PC-9 (cell line): ENCODE measurements around the gene SASH1. TPM values are rescaled to one million over a fixed set of nuclear protein-coding genes. Genes with fewer than 3 reads are reported as not detected.
A peak's percentile ranks its signal among the peaks of the same experiment; 100 is the strongest.

Source experiments
- BruUV-seq: library from RNA; stranded (reverse); fragments of 400-500 nt; replicated peaks from 2 replicates; lab custom pipeline; 2021; lab: Mats Ljungman, UMichigan
- CTCF ChIA-PET: fragments of 300-600 bp; sonication (Branson Sonifier 250); formaldehyde crosslinking; loops from one replicate; lab custom pipeline; 2022; ENCODE audit warnings: antibody characterized with exemption; lab: Charles Lee
- POLR2A ChIA-PET: fragments of 300-600 bp; sonication (Branson Sonifier 250); formaldehyde crosslinking; loops from one replicate; lab custom pipeline; 2022; ENCODE audit warnings: antibody characterized with exemption; ENCODE audit not compliant: unreplicated experiment; lab: Charles Lee
- DNase-seq, 2 experiments: peaks; one replicate each; pipeline versions ENCODE4 v3.0.0 to v3.0.0-alpha.2; 2015 to 2022; ENCODE audit warnings: mixed read lengths in 1 of 2
- H2AFZ ChIP-seq: fragments of 200-600 bp; sonication (generic); 2 replicates; pipeline ENCODE4 v1.8.1; 2017; ENCODE audit warnings: antibody characterized with exemption
- H3F3A ChIP-seq: fragments of 200-600 bp; sonication (generic); 2 replicates; pipeline ENCODE4 v1.8.1; 2017; ENCODE audit warnings: antibody characterized with exemption, mild to moderate bottlenecking, low read depth; ENCODE audit not compliant: insufficient read depth
- H3K27ac ChIP-seq: fragments of 200-600 bp; sonication (generic); 2 replicates; pipeline ENCODE4 v1.6.1; 2016; ENCODE audit warnings: mixed run types
- H3K27me3 ChIP-seq: fragments of 200-600 bp; sonication (generic); 2 replicates; pipeline ENCODE4 v1.6.1; 2016; ENCODE audit warnings: low read depth, mixed run types; ENCODE audit not compliant: insufficient read depth
- H3K36me3 ChIP-seq: fragments of 200-600 bp; sonication (generic); 2 replicates; pipeline ENCODE4 v1.6.1; 2016; ENCODE audit warnings: low read depth, mixed run types
- H3K4me1 ChIP-seq: fragments of 200-600 bp; sonication (generic); replicated peaks from 2 replicates; pipeline ENCODE4 v1.6.1; 2016; ENCODE audit warnings: mixed run types; ENCODE audit not compliant: insufficient read depth
- H3K4me2 ChIP-seq: fragments of 200-600 bp; sonication (generic); 2 replicates; pipeline ENCODE4 v1.6.1; 2017; ENCODE audit warnings: mixed run types
- H3K4me3 ChIP-seq: fragments of 200-600 bp; sonication (generic); 2 replicates; pipeline ENCODE4 v1.6.1; 2016; ENCODE audit warnings: mixed run types
- H3K79me2 ChIP-seq: fragments of 200-600 bp; sonication (generic); 2 replicates; pipeline ENCODE4 v1.6.1; 2017; ENCODE audit warnings: low read depth, mixed run types
- H3K9me2 ChIP-seq: fragments of 200-600 bp; sonication (generic); 2 replicates; pipeline ENCODE4 v1.8.1; 2017; ENCODE audit warnings: mild to moderate bottlenecking; ENCODE audit not compliant: insufficient read depth
- H3K9me3 ChIP-seq: fragments of 200-600 bp; sonication (generic); 2 replicates; pipeline ENCODE4 v1.8.1; 2016; ENCODE audit warnings: low read depth; ENCODE audit not compliant: insufficient read depth
- H4K20me1 ChIP-seq: fragments of 200-600 bp; sonication (generic); 2 replicates; pipeline ENCODE4 v1.8.1; 2017; ENCODE audit not compliant: insufficient read depth
- EZH2 ChIP-seq: fragments of 200-600 bp; sonication (generic); IDR thresholded peaks from 2 replicates; pipeline ENCODE4 v1.8.0; 2017; ENCODE audit warnings: antibody characterized with exemption, low read depth
- intact Hi-C: fragments of 100-400 bp; cut with micrococcal nuclease; formaldehyde crosslinking; loops from one replicate; pipeline ENCODE4 v1.10.0; 2022; ENCODE audit not compliant: unreplicated experiment
- total RNA-seq: library from RNA; stranded (reverse); gene quantifications from 2 replicates; pipeline ENCODE4 v1.2.3, GENCODE V29; 2021
- TF ChIP-seq, protein P1 (sequence below): fragments of 200-600 bp; sonication (generic); conservative IDR thresholded peaks from 2 replicates; pipeline ENCODE4 v1.6.1; 2017; ENCODE audit warnings: mixed run types, antibody characterized with exemption, mild to moderate bottlenecking, moderate library complexity

Gene SASH1
- total RNA-seq, 1 experiment from 2014 or later = 32.9 TPM

DNA sequence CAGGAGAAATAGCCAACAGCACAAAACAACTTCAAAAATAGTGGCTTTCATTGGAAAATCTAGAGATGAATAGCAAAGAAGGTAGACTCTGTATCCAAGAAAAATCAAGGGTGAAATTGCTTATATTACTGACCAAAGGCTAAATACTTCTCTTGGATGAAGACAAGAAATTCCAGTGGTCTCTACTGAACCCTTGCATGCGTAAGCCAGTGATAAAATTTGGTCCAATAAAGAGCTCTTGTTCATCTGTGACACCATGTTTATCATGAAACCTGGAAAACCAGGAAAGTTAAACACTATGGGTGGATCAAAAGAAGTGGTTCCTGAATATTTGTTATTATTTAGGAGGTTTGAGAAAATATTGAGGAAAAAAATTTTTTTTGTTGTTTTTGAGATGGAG is 25.6 kb upstream of the SASH1 start:
- Histone ChIP-seq H3F3A (no peaks in the 10 kb centered on the region), H4K20me1 (no peaks in the 10 kb centered on the region), H2AFZ (no peak overlapping the region), H3K27ac (peak overlapping the region; percentile 79), H3K4me3 (no peak overlapping the region), H3K4me1 (0 out of 2 replicates have a peak, but pooled peaks cover 4% of the 10 kb centered on the region), H3K79me2 (no peaks in the 10 kb centered on the region), H3K9me3 (no peaks in the 10 kb centered on the region), H3K27me3 (no peaks in the 10 kb centered on the region), H3K9me2 (no peaks in the 10 kb centered on the region), H3K36me3 (no peaks in the 10 kb centered on the region), H3K4me2 (no peak overlapping the region)
- no peak for TF ChIP-seq EZH2
- TF ChIP-seq, protein P1, sequence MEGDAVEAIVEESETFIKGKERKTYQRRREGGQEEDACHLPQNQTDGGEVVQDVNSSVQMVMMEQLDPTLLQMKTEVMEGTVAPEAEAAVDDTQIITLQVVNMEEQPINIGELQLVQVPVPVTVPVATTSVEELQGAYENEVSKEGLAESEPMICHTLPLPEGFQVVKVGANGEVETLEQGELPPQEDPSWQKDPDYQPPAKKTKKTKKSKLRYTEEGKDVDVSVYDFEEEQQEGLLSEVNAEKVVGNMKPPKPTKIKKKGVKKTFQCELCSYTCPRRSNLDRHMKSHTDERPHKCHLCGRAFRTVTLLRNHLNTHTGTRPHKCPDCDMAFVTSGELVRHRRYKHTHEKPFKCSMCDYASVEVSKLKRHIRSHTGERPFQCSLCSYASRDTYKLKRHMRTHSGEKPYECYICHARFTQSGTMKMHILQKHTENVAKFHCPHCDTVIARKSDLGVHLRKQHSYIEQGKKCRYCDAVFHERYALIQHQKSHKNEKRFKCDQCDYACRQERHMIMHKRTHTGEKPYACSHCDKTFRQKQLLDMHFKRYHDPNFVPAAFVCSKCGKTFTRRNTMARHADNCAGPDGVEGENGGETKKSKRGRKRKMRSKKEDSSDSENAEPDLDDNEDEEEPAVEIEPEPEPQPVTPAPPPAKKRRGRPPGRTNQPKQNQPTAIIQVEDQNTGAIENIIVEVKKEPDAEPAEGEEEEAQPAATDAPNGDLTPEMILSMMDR = no peak
- CTCF ChIA-PET = no interaction called here
- no TSS peak for BruUV-seq
- POLR2A ChIA-PET = no interaction called here
- intact Hi-C loops = no loop called here
- no peak for DNase-seq

DNA sequence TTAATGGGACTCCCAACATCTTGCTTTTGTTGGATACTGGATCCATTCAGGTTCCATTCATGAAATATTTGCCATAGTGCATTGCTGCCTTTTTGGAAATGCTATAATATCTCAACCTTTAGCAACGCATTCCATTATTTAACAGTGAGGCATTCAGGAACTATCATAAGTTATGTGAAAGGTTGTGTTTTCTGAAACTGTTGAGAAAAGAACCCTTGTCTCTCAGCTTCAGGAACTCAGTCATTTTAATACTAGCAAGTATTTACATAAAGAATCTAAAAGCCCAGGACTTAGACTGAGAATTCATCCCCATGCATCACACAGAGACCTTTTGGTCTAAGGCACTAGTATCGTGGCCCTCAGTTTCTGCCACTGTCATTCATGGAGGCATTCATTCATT is 24.9 kb upstream of the SASH1 start:
- H3K27me3 ChIP-seq = no peaks in the 10 kb centered on the region
- H3K4me2 ChIP-seq = peak overlapping the region; percentile 23; the same call in 1 of the 2 replicates
- DNase-seq = peak in 1 of 2 experiments; percentile 61
- TF ChIP-seq EZH2 = no peak
- TF ChIP-seq, protein P1 = no peak
- 0 out of 2 replicates have a peak, but pooled peaks cover 4% of the 10 kb centered on the region for H3K4me1 ChIP-seq
- peak overlapping the region; percentile 79 for H3K27ac ChIP-seq
- H3K36me3 ChIP-seq = no peaks in the 10 kb centered on the region
- no peak overlapping the region for H3K4me3 ChIP-seq
- H3K79me2 ChIP-seq = no peaks in the 10 kb centered on the region
- no peaks in the 10 kb centered on the region for H3F3A ChIP-seq
- BruUV-seq = no TSS peak
- CTCF ChIA-PET = interaction anchor here (0.6 kb wide), 1 partner anchor 15 kb away, joined by 3 read pairs; no protein-coding TSS in a partner anchor
- no peaks in the 10 kb centered on the region for H3K9me2 ChIP-seq
- H2AFZ ChIP-seq = no peak overlapping the region
- POLR2A ChIA-PET = no interaction called here
- intact Hi-C loops = no loop called here
- no peaks in the 10 kb centered on the region for H3K9me3 ChIP-seq
- no peaks in the 10 kb centered on the region for H4K20me1 ChIP-seq

DNA sequence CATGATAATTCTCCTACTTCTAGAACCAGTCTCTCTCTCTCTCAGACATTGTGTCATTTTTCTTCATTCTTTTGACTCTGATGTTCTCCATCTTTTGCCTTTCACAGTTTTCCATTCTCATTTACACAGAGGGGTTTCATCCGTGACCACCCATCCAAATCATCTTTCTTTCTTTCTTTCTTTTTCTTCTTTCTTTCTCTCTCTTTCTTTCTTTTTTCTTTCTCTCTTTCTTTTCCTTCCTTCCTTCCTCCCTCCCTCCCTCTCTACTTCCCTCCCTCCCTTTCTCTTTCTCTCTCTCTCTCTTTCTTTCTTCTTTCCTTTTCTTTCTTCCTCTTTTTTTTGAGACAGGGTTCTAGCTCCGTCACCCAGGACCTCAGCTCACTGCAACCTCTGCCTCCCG is 19.9 kb upstream of the SASH1 start:
- no peak overlapping the region for H2AFZ ChIP-seq
- no peaks in the 10 kb centered on the region for H4K20me1 ChIP-seq
- H3K79me2 ChIP-seq = no peaks in the 10 kb centered on the region
- ChIA-PET CTCF (no interaction called here), POLR2A (no interaction called here)
- no TSS peak for BruUV-seq
- H3K4me2 ChIP-seq = no peak overlapping the region
- H3K4me3 ChIP-seq = no peak overlapping the region
- H3K9me3 ChIP-seq = no peaks in the 10 kb centered on the region
- H3K27ac ChIP-seq = no peak overlapping the region
- no peak for DNase-seq
- peaks cover 16% of the 10 kb centered on the region; the same call in 1 of the 2 replicates for H3F3A ChIP-seq
- H3K36me3 ChIP-seq = no peaks in the 10 kb centered on the region
- TF ChIP-seq, protein P1 = no peak
- TF ChIP-seq EZH2 = no peak
- H3K9me2 ChIP-seq = no peaks in the 10 kb centered on the region
- H3K4me1 ChIP-seq = peaks cover 26% of the 10 kb centered on the region
- intact Hi-C loops = no loop called here
- H3K27me3 ChIP-seq = no peaks in the 10 kb centered on the region
